HG03039 (cell line): ENCODE measurements around the gene ACBD6.
"Not testable (repeated sequence)": the region's sequence is repeated elsewhere in the genome, so short reads cannot be mapped to it uniquely, and the experiment has no call there.

Experiments used
- ATAC-seq: cut with Tn5 transposase; IDR thresholded peaks from one replicate; pipeline ENCODE4 v1.9.1; 2021; ENCODE audit warnings: mild to moderate bottlenecking, moderate library complexity; ENCODE audit not compliant: unreplicated experiment

The ACBD6 gene, protein sequence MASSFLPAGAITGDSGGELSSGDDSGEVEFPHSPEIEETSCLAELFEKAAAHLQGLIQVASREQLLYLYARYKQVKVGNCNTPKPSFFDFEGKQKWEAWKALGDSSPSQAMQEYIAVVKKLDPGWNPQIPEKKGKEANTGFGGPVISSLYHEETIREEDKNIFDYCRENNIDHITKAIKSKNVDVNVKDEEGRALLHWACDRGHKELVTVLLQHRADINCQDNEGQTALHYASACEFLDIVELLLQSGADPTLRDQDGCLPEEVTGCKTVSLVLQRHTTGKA

DNA sequence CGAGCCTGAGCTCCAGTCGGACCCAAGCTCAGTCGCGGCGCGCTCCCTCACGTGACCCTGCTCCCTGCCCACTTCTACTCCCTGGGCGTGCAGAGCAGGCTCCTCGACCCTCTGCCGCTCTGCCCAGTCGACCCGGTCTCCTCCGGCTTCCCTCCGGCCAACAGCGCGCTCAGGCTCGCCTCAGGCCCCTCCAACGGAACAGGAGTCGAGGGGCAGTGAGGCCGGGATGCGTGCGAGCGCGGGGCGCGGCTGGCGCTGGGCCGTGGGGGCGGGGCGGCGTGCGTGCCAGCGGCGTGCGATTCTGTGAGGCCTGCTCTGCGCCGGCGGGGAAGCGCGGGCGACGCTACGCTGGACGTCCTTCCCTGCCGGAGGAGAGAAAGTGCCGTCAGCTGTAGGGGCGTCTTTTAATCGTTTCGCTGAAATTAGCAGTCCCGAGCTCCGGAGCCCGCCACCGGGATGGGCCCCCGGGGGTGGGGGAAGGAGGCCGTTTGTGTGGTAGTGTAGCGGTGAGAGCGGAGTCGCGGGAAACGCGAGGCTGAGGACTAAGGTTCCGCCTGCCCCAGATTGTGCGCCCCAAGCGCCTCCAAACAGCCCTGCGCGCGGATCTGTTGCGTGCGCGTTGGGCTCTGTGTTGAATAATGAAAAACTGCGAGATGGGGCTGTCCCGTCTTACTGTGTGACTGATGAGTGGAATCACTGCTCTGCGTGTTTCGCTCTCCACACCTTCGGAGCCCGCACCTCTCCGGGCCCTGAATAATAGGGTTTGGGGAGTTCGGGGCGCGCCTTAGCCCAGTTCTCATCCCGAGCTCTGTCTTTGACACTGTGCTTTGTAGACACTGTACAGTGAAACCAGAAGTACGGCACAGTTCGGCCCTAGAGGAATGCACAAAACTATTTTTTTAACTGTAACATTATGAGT, at the start of gene ACBD6:
TSS of gene ACBD6 (minus strand) at position 217 of the 919 bp plus-strand sequence. CDS start 311 bp downstream, outside the sequence.
- peak; percentile 77 for ATAC-seq

DNA sequence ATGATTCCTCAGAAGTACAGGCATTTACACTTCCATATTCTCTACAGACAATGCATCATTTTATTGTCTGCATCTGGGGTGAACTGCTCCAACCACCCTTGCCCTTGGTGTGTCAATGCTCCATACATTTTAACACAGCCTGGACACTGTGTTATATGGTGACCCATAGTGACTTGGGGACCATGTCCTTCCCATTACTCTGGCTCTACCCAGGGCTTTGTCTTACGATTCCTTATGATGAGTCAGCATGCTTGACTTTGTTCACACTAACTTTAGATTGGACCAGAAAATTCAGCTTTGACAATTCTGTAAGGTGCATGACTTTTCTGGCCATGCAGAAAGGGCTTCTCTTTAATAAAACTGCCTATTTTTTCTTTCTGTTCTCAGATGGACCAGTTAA, 49.6 kb upstream of the ACBD6 start:
- no peak for ATAC-seq

DNA sequence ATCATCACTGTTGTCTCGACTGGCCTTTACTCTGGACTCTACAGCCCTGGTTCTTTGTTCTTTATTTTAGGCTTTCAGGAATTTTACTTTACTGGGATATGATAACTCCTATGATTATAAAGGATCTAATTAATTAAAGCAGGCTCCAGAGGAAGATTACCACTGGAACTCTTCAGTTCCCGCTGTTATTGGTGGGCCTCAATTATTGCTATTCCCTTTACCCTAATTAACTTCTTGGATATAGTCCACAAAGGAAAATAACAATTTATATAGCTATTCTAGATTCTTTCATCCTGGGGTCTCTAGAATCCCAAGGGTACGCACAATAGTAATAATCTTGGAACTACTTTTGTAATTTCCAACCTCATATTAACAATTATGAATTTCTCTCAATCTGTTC, 47.9 kb upstream of the ACBD6 start:
- ATAC-seq: no peak

DNA sequence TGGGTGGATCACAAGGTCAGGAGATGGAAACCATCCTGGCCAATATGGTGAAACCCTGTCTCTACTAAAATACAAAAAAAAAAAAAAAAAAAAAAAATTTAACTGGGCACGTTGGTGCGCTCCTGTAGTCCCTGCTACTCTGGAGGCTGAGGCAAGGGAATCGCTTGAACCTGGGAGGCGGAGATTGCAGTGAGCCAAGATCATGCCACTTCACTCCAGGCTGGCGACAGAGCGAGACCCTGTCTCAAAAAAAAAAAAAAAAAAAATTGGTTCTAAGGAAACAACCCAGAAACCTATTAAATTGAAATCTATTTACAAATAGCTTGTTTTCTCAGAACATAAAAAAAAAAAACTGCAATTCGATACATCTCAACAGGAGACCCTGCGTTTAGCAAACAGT, 47.4 kb upstream of the ACBD6 start:
- not testable (repeated sequence) for ATAC-seq

DNA sequence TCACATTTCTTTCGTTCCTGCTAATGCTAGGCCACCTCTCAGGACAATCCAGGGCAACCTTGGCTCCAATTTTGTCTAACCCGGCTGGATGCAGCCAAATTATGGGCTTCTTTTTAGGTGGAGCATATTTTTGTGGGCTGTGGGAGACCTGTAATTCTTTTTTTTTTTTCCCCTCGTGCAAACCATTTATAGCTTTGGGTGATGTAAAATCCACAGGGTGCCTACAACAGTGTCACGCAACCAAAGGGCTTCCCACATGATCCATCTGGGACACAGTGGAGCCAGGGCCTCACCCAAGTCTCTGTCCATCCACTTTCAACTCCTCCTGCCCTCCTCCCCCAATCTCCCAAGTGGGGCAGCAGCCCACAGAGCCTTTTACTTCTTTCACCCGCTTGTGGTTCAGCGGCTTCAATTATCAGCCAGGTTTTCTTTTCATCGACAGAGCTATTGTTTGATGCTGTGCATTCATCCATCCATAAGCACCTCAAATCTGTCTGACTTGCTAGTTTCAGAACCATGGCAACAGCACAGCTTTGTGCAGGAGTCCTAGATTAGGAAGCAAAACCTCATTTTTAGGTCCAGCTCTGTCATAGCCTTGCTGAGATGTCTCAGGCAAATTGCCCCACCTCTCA, 46.4 kb upstream of the ACBD6 start:
- no peak for ATAC-seq

DNA sequence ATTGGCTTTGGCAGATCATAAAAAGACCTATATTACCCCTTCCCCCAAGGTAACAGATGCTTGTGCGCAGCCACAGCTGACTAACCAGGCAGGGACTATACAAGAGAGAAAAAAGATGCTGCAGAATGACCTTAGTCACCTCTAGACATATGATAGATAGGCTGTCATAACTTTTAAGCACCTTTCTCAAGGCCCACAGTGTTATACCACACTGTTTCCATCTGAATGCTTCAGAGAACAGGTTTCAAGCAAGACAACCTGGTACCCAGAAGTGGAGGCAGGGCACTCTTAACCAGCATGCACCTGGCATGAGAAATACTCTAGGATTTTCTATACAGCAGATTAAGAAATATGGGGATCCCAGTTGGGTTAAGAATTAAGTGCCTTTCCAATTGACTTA, 43.6 kb upstream of the ACBD6 start:
- ATAC-seq: no peak

DNA sequence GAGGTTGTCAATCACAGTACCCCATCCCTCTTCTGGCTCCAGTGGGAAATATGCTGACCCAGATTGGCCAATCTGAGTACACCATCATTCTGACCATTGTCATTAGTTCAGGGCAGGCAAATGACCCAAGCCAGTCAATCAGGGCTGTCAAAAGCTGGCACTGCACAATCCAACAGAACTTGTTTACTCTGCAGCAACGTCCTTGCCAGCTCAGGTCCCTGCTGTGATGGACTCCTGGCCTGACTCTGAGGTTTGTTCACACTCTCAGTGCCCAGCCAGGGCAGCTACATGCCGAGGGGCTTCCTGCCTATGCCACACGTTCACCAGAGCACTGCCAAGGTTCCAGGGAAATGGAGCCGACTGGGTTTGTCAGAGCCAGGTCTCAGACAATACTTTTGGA, 41.7 kb upstream of the ACBD6 start:
- ATAC-seq: no peak

DNA sequence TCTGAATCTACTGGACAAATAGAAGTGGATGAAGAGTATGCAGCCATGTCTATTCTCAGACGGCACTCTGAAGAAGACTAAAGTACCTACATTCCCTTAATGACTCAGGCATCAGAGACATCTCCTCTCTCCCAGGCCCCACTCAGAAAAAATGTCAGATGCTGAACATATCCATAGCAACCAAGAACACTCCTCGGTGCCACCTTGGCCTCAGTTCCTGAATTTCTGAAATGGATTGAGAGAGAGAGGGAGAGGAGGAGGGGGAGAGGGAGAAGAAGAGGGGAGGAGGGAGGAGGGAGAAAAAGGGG, 40.4 kb upstream of the ACBD6 start:
- no peak for ATAC-seq

DNA sequence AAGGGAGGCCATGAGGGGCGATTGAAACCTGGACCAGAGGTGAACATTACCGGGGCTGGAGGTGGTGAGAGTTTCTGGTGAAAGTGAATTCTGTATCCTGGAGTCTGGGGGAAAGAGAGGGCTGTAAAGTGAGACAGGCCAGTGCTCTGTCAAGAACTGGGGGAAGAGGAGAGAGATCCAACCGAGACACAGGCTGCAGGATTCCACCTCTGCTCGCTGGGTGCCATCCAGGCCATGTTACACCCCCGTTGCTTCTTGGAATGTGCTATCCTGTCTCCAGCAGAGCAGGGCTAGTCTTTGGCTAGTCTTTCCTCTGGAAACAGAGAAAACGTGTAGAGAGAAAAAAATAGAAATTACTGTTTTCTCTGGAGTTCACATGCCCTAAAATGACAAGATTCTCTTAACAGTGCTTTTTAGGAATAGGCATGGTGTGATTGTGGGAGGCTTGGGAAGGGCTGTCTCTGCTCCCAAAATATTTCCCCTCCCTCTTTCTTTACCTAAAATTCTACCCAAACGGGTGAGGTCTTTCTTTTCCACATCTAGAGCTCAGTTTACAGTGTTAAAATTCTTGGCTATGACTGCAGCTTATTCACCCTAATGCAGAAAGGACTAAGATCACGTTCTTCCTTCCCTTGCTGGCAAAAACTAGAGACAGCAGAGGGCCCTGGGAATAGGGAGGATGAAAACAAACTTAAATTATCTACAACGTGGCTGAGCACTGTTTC, 39.9 kb upstream of the ACBD6 start:
- no peak for ATAC-seq

DNA sequence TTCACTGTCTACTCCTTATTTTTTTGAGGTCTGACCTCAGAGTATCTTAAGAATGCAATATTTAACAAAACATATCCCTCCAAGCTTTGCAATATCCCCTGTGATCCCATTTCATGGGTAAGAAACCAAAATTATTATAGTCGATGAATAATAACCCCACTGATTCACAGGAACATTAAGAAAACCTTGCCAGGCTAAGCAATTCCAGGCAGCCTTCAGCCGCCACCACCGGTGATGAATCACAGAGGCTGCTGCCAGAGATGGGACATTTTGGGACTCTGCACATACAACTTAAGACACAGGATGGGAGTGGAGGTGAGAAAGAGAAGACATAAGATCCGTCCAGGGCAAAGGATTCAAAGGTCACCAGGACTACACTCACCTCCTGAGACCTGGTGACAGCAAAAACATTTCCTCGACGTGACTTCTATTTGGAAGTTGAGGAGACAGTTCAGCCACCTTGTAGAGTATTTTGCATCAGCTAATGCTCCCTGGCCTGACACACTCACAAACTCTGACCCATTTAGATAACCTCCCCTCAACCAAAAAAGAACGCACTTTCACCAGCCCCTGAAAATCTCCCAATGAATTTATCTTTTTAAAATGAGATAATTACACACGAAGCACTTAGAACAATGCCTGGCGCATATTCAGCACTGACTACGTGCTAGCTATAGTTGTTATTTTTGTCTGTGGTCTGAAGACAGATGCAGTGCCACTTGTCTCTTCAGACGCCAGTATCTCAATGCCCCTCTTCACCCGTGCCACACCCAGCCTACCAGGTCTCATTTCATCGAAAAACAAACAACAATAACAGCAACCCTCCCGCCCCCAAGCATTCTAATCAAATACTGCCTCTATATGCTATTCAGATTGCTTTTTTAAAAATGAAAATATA, 38.6 kb upstream of the ACBD6 start:
- no peak for ATAC-seq

DNA sequence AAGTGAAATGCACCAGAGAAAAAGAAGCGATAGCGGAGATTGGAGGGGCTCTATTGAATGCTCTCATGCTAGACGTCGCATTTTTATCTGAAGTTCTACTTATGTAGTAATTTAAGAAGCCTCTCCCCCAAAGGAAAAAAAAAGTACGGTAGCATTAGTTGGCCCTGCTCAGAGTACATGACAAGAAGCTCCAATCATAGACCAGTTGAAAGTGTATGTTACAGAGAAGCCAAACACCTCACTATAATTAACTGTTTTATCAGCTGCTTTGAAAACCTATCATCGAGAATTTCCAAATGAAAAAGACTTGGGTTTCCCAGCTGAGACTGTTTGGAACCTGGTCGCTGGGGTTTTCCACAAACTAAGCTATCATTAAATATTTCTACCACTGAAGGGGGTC, 36.8 kb upstream of the ACBD6 start:
- no peak for ATAC-seq

DNA sequence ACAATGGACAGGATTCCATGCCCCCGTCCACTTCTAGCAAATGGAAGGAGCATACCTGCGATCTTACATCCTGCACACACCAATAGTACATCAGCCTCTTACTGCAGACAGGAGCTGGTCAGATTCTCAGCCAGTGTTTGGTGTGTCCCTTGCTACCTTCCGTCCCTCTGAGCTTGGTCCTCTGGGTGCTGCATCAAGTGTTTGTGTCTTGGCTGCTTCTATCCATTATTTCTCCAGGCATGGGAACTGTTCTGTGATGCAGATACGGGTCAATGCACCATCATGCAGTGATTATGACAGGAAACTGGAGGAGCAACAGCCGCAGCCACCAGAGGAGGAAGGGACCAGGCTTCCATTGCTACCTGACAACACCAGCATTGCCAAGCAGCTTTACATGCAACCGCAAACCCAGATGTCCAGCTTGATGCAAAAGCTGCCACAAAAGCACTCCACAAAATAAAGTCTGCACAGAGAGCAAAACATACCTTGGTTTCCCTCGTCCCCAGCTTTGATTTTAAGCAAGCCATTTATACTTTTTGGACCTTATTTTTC, 34.5 kb upstream of the ACBD6 start:
- no peak for ATAC-seq

DNA sequence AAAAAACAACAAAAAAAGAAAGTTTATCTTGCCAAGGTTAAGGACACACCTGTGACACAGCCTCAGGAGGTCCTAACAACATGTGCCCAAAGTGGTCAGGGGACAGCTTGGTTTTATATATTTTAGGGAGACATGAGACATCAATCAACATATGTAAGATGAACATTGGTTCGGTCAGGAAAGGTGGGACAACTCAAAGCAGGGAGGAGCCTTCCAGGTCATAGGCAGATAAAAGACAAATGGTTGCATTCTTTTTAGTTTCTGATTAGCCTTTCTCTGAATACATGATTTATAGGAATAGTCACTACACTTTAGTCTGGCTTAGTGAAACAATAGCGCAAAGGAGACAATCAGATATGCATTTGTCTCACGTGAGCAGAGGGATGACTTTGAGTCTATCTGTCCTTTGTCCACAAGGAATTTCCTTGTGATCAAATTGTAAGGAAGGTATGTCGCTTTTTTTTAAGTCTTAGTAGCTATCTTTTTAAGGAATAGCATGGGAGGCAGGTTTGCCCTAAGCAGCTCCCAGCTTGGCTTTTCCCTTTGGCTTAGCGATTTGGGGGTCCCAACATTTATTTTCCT, 33.1 kb upstream of the ACBD6 start:
- ATAC-seq: no peak

DNA sequence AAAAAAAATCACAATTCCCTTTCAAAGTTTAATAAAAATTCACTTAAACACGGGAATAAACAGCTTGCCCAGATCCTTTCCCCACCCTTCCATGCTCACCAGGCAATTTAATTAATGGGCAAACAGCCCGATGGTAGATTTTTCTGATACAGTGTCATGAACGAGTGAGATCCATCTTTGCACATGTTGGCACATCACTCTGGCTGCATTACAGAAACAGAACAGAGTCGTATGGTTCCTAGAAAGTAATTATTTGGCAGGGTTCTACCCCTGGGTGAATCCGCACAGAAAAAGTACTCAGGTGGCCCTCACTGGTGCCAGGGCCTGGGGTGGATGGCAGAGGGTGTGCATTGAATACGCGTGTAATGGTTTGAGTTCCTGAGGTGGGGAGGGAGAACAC, 31.8 kb upstream of the ACBD6 start:
- no peak for ATAC-seq

DNA sequence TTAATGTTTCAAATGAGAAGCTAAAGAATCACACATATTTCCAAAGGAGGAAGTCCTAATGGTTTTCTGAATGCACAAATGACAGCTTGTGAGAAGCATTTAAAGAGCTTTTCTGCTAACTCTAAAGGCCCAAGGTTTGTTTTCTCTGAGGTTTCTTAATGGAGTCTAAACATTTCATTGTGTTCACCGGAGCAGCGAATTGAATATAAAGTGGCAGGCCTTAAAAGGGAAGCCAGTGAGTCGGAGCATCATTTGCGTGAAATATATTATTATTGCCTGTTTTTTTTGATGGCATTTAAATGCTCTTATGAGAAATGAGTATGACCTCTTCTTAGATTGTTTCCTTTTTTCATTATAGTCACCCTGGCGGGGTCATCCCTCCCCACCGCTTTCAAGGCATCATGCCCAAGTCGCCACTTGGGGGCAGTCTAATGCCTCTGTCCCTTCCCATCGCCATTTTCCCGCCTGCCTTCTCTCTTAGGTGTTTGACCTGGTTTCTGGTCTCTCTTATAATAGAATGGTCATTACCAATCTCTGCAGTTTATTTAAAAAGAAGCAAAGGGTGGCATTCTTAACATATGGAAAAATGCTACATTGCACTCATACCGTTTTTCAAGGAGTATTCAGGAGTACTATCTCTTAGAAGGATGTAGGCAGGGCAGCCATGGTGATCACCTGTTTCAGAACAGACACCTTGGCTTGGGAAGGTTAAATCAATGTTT, 31.1 kb upstream of the ACBD6 start:
- ATAC-seq: no peak

DNA sequence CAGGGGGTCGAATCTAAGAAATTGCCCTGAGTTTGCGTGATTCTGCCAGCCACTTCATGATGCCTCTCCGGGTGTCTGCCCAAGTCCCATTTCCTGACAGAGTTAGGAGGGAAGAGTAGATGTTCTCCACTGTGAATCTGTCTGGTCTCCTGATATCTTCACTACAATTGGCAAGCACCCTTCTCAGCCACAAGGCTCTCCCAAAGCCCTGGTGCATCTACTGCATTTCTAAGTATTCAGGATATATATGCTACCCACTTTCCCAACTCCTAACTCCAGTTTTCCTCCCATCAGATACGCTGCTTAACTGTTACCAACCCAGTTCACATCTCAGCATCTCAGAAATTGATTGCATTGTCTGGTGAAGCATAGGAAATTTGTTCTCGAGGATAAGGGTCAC, 30.5 kb upstream of the ACBD6 start:
- no peak for ATAC-seq

DNA sequence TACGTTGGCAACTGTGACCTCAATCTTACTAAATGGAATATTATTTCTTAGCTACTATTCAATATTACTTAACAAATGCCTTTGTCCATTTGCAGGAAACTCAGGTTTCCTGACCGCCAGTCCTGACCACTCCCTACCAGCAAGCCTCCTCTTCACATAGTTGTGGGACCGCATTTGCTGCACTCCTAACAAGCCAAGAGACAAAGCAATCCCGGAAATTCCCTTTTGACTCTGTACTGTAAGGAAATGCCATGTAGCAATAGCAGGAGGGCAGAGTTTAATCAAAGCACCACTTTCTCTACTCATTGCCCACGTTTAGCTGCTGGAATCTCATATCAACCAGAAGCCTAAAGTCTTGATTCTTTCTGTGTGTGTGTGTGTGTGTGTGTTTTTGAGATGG, 28.1 kb upstream of the ACBD6 start:
- ATAC-seq: no peak

DNA sequence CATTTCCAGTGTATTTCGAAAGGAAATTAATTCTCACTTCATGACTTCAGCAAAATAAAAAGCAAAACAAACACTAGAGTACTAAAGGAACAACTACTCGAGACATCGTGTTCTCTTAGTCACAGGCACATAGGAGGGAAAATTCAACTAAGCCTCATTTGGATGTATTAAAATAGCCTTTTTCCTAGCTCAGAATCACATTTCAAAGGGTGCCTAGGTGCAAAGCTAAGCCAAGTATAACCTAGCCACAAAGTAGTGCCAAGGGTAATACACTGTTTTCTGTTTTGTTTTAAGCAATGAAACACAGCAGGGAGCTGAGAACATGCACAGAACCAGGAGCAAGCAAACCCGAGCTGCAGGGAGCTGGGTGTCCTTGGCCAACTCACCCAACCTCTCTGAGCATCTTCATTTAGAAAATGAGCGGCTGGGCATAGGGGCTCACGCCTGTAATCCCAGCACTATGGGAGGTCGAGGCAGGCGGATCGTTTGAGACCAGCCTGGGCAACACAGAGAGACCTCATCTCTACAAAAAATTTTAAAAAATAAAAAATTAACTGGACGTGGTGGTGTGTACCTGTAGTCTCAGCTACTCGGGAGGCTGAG, 26.6 kb upstream of the ACBD6 start:
- ATAC-seq: no peak
